Stimulated activated CD8-positive, alpha-beta memory T cell treated with anti-CD3 and anti-CD28 coated beads, Interleukin-4, amount 100 ng/mL, for 1 hour (primary cell): ENCODE measurements around the gene CFAP74.
"Not testable (repeated sequence)": the region's sequence is repeated elsewhere in the genome, so short reads cannot be mapped to it uniquely, and the experiment has no call there.

ENCODE experiments used
- DNase-seq, 2 donors: peaks; one replicate each; pipeline ENCODE4 v3.0.0-alpha.2; 2020; ENCODE audit warnings: low read depth in 2 of 2, low spot score in 1 of 2

Gene CFAP74

DNA sequence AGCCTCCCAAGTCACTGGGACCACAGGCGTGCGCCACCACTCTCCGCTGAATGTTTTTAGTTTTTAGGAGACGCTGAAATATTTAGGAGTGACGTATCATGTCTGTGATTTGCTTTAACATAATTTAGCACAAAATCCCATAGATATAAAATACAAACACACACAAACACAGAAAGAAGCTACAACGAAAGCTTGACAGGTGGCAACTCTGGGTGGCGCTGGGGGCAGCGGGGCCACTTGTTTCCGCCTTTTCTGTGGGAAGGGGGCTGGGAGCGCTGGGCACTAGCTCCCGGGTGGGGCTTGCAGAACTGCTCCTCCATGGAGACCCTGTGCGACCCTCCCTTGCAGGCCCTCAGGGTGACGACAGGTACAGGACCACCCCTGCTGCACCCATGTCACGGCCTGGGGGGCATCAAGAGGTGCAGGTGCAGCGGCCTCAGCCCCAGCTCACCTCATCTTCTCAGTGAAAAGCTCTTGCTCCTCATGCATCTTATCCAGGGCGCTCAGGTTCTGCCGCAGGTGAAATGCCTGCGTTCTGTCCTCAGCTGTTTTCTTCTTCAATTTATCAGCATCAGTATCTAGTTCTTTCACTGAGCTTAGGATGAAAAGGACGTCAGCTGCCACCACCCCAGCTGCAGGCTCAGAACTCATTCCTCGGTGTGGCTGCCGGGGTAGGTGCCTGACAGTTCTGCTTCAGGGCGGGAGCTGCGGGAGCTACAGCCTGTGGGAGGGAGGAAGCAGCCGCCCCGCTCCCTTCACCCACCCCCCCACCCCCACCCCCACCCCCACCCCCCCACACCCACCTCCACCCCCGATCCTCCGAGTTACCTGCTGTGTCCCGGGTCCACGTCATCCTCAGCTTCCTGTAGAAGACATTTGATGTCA, 15.3 kb downstream of the CFAP74 start:
- DNase-seq, result no peak

DNA sequence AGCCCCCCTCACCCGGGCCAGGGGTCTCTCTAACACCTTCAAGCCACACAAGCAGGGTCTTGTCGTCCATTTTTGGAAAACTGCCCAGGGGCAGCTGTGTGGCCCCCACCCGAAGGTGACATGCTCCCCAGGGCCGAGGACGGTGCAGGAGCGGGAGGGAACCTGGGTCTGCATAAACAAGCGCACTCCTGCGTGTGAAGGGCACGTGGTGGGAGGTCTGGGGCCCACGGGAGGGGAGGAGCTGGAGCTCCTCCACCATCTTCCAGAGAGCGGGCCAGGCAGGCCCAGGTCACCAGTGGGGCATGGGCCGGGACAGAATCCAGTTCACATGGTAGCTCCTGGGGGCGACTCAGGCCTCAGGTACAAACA, 16.5 kb downstream of the CFAP74 start:
- no peak for DNase-seq

- no peak for DNase-seq
Measured at GRCh38 chr1:1986451-1987141, 17.0 kb downstream of the CFAP74 start.

- DNase-seq, result no peak
Measured at GRCh38 chr1:1985375-1986050, 18.1 kb downstream of the CFAP74 start.

DNA sequence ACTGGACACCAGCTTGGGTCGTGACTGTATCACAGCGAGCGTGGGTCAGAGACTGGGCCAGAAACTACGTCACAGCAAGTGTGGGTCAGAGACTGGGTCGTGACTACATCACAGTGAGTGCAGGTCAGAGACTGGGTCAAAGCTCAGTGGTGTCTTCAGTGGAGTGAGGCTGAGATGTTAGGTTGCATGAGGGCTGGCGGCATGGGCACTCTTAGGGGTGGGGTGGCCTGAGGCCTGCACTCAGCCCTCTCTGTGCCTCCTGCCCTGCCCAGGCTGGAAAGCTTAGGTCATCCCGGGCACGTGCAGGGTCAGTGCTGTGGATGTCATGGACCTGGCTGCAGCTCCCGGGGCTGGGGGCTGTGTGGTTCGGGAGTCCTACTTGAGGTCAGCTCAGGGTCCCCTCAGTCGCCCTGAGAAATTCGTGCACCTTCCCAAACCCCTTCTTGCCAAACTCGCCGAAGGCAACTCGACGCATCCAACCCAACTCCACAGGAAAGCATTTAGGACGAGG, 19.0 kb downstream of the CFAP74 start:
- no peak for DNase-seq

DNA sequence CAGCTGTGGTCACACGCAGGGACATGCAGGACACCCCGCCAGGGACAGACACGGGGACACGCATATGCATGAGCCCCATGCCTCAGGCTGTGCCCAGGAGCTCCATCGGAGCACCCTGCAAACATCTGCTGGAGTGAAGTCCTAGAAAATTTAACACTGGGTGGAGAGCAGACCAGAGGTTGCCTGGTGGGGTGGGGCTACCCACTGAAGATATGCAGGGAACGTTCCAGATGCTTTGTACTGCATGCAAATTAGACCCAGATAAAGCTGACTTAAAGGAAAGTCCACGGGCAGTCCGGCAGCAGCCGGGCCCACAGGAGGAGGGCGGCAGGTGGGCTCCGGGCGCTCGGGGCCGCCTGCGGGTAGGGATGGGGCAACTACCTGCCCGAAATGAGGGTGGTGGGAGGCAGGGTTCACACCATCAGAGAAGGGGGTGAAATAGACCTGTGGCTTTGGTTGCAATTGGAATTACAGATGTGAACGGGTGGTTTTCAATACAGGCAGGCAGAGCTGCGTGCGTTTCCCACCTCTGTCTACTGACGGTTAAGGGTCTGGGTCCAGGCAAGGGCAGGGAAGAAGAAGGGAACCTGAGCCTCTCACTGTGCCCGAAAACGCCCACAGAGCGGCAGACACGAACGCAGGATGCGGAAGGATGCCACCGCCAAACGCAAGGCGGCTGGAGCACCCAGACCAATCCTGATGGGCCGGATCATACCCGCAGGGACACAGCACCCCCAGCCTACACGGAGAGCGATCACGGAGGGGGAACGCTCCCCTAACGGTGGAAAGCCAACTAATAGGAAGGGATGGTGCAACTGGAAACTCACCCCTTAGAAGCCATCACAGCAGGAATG, 21.0 kb downstream of the CFAP74 start:
- DNase-seq, result no peak

DNA sequence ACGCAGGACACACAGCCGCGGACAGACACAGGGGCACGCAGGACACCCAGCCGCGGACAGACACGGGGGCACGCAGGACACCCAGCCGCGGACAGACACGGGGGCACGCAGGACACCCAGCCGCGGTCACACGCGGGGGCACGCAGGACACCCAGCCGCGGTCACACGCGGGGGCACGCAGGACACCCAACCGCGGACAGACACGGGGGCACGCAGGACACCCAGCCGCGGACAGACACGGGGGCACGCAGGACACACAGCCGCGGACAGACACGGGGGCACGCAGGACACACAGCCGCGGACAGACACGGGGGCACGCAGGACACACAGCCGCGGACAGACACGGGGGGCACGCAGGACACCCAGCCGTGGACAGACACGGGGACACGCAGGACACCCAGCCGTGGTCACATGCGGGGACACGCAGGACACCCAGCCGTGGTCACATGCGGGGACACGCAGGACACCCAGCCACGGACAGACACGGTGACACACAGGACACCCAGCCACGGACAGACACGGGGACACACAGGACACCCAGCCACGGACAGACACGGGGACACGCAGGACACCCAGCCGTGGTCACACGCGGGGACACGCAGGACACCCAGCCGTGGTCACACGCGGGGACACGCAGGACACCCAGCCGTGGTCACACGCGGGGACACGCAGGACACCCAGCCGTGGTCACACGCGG, 21.8 kb downstream of the CFAP74 start:
- not testable (repeated sequence) for DNase-seq

- DNase-seq, result no peak
Measured at GRCh38 chr1:1981142-1981500, 22.5 kb downstream of the CFAP74 start.

DNA sequence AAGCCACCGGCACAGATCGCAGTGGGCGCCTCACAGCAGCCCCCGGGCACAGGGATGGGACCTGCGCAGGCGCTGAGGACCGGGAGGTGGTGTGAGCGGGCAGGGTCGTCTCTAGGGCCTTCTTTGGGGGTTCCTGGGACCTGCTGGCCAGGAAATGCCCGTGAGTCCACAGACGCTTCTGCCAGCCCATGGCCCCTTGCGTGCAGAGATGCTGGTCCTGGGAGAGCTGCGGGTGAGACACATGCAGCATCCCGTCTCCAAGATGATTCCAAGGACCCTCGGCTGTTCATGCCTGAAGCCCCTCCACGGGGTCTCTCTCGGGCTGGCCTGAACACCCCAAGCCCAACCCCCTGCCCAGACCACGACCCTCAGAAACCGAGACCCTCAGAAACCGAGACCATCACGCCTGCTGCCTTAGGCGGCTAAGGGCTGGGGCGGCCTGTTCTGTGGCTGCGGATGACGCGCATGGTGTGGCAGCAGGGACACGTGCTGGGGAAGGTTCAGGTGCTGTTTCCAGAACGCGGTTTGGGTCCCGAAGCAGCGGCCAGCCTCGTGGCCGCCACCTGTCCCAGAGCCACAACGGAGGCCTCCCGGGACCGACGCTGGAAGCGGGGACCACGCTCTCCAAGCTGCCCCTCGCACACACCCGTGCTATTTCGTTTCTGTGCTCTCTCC, 23.0 kb downstream of the CFAP74 start:
- no peak for DNase-seq

DNA sequence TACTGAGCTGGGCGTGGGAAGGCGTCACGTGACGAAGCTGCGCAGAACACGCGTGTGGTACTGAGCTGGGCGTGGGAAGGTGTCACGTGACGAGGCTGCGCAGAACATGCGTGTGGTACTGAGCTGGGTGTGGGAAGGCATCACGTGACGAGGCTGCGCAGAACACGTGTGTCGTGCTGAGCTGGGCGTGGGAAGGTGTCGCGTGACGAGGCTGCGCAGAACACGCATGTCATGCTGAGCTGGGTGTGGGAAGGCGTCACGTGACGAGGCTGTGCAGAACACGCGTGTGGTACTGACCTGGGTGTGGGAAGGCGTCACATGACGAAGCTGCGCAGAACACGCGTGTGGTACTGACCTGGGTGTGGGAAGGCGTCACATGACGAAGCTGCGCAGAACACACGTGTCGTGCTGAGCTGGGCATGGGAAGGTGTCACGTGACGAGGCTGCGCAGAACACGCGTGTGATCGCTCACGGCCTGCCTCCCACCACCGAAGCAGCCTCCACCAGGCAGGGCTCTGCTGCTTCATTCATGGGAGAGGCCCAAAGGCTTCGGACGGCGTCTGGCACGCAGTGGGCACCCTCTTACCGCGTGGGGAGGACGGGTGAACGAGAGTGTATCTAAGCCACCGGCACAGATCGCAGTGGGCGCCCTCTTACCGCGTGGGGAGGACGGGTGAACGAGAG, 24.0 kb downstream of the CFAP74 start:
- DNase-seq, result no peak

DNA sequence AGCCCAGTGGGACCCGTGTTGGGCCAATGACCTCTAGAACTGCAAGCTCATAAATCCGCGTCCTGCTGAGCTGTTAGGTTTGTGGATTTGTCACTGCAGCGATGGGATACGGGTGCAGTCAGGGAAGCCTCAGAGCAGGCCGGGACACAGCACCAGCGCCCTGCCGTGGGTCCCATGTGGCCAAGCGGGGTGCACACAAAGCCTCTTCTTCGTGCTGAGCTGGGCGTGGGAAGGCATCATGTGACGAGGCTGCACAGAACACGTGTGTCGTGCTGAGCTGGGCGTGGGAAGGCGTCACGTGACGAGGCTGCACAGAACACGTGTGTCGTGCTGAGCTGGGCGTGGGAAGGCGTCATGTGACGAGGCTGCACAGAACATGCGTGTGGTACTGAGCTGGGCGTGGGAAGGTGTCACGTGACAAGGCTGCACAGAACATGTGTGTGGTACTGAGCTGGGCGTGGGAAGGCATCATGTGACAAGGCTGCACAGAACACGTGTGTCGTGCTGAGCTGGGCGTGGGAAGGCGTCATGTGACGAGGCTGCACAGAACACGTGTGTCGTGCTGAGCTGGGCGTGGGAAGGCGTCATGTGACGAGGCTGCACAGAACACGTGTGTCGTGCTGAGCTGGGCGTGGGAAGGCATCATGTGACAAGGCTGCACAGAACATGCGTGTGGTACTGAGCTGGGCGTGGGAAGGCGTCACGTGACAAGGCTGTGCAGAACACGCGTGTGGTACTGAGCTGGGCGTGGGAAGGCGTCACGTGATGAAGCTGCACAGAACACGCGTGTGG, 24.7 kb downstream of the CFAP74 start:
- not testable (repeated sequence) for DNase-seq

DNA sequence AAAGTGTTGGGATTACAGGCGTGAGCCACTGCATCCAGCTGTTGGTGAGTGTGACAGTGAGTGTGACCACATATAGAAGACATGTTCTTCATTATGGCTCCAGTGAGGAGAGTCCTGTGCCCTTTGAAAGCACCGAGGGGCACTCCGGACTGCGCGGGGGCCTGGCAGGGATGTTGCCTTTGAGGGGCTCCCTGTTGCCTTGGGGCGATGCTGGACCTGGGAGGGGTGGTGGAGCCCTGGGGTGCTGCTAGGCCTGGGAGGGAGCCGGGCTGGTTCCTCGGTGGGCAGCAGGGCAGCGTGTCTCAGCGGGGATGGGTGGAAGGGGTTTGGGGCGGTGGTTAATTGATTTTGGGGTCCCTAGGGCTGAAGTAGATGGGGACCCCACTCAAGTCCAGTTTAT, 25.5 kb downstream of the CFAP74 start:
- DNase-seq, result no peak

DNA sequence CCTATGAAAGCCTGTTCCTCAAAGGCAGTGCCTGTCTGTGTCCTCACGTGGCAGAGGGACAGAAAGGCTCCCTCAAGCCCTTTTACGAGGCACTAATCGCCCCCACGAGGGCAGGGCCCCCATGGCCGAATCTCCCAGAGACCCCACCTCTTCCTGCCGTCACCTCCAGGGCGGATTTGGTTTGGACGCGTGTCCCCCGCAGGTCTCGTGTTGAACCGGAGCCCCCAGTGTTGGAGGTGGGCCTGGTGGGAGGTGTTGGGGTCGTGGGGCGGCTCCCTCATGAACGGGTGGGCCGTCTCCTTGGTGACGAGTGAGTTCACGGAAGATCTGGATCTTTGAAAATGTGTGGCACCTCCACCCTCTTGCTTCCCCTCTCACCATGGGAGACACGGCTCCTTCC, 27.6 kb downstream of the CFAP74 start:
- DNase-seq, result no peak

DNA sequence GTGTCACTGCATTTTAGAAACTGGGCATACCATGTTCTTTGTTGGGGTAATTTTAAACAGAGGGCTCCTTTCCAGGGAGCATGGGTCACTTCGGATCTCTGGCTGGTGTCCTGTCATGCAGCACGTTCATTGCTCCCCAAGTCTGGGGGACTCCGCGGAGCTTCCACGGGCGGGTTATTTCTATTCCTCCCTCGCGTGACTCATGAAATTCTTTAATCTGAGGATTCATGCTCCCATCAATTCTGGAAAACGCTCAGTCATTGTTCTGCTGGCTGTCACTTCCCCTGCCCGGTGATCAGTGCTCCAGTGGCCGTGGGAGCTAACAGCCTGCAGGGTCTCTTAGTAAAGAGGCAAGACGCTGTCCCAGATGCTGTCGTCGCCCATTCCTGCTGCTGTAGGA, 28.1 kb downstream of the CFAP74 start:
- DNase-seq, result no peak

- no peak for DNase-seq
Measured at GRCh38 chr1:1974834-1975233, 28.8 kb downstream of the CFAP74 start.

- no peak for DNase-seq
Measured at GRCh38 chr1:1973716-1974642, 29.6 kb downstream of the CFAP74 start.

GRCh38 chr1:1972976-1973715, 30.4 kb downstream of the CFAP74 start:
- DNase-seq, result no peak
